ENCODE measurements around the gene RAPGEF5.

RAPGEF5 gene

DNA sequence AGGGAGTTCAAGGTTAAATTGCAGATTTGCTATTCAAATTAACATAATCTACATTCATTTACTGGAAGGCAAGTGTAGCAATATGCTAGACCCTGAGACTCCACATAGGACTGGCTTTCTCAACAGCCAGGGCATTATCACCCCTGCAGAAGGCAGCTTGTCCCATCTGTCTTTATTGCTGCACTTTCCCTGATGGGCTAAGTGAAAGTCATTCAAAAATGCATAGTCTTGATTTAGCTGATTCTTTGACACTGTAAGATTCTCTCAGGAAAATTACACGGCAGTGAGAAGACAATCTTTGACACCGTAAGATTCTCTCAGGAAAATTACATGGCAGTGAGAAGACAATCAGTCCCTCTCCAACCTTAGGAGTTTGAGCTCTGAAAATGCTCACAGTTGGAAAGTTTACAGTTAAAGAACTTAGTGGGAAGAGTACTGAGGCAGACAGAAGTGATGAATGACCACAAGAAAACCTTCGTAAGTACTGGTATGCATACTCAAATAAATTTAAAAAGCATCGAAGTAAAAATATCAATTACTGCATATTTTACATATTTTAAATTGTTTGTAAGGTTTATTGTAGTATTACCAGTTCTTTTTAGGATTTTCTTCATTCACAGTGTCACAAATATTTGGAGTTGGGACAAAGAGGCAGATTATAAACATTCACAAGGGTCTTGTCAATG, 88.9 kb downstream of the RAPGEF5 start:
- H3K4me1 ChIP-seq, result no peaks in the 10 kb centered on the region
- H3K79me2 ChIP-seq, result no peaks in the 10 kb centered on the region
- H3K27ac ChIP-seq, result no peak overlapping the region
- H3K36me3 ChIP-seq (ENCODE audit: control insufficient read depth, insufficient read depth, low read length), result no peaks in the 10 kb centered on the region
- no peak overlapping the region for H3K4me3 ChIP-seq (ENCODE audit: low read depth, low read length)
- no peak overlapping the region for H2AFZ ChIP-seq
- TF ChIP-seq, protein P1, sequence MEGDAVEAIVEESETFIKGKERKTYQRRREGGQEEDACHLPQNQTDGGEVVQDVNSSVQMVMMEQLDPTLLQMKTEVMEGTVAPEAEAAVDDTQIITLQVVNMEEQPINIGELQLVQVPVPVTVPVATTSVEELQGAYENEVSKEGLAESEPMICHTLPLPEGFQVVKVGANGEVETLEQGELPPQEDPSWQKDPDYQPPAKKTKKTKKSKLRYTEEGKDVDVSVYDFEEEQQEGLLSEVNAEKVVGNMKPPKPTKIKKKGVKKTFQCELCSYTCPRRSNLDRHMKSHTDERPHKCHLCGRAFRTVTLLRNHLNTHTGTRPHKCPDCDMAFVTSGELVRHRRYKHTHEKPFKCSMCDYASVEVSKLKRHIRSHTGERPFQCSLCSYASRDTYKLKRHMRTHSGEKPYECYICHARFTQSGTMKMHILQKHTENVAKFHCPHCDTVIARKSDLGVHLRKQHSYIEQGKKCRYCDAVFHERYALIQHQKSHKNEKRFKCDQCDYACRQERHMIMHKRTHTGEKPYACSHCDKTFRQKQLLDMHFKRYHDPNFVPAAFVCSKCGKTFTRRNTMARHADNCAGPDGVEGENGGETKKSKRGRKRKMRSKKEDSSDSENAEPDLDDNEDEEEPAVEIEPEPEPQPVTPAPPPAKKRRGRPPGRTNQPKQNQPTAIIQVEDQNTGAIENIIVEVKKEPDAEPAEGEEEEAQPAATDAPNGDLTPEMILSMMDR (IDR thresholded peaks at IDR 0.05), result no peak
- no peaks in the 10 kb centered on the region for H3K9me3 ChIP-seq (ENCODE audit: control insufficient read depth, low read length)
- no peaks in the 10 kb centered on the region for H3K27me3 ChIP-seq (ENCODE audit: control insufficient read depth, insufficient read depth, low read length)
- no peak overlapping the region for H3K4me2 ChIP-seq (ENCODE audit: low read length)
- no peak overlapping the region for H3K9ac ChIP-seq

GRCh38 chr7:22262538-22262937, 94.4 kb downstream of the RAPGEF5 start:
- Histone ChIP-seq H3K27ac (no peak overlapping the region), H3K9ac (no peak overlapping the region), H3K4me3 (ENCODE audit: low read depth, low read length) (no peak overlapping the region), H3K27me3 (ENCODE audit: control insufficient read depth, insufficient read depth, low read length) (no peaks in the 10 kb centered on the region), H3K4me1 (no peaks in the 10 kb centered on the region), H3K79me2 (no peaks in the 10 kb centered on the region), H2AFZ (no peak overlapping the region), H3K9me3 (ENCODE audit: control insufficient read depth, low read length) (no peaks in the 10 kb centered on the region), H3K36me3 (ENCODE audit: control insufficient read depth, insufficient read depth, low read length) (no peaks in the 10 kb centered on the region), H3K4me2 (ENCODE audit: low read length) (no peak overlapping the region)
- TF ChIP-seq, protein P1 (IDR thresholded peaks at IDR 0.05), result no peak

DNA sequence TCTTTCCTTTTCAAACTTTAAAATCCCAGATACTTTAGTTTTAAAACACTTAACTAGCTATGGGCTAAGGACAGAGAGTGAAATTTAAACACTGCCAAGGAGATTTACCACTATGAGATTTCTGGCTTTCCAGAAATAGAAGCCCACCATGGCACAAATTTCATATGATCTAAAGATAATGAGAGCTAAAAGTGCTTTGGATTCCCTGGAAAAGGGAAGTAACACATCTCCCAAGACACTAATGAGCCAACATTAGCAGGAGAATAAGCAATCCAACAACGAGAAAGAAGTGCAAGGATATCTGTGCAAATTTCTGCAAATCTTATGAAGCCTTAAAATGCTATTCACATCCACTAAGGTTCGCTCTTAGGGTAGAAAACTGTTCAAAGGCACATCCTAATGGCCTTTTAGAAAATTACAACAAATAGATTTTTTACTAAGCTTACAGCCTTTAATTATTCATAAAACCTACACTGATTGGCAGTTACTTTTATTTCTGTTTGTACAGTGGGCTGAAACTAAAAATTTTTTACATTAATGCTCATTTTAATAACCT, 100.3 kb downstream of the RAPGEF5 start:
- Histone ChIP-seq H3K79me2 (peaks cover 12% of the 10 kb centered on the region), H3K27me3 (ENCODE audit: control insufficient read depth, insufficient read depth, low read length) (no peaks in the 10 kb centered on the region), H3K36me3 (ENCODE audit: control insufficient read depth, insufficient read depth, low read length) (no peaks in the 10 kb centered on the region), H3K4me1 (peaks cover 26% of the 10 kb centered on the region), H3K9ac (no peak overlapping the region), H3K27ac (peak overlapping the region; percentile 86), H2AFZ (no peak overlapping the region), H3K4me2 (ENCODE audit: low read length) (no peak overlapping the region), H3K9me3 (ENCODE audit: control insufficient read depth, low read length) (no peaks in the 10 kb centered on the region), H3K4me3 (ENCODE audit: low read depth, low read length) (no peak overlapping the region)
- TF ChIP-seq, protein P1 (IDR thresholded peaks at IDR 0.05), result peak; percentile 44

- peak overlapping the region; percentile 32 for H3K4me2 ChIP-seq (ENCODE audit: low read length)
- no peaks in the 10 kb centered on the region for H3K27me3 ChIP-seq (ENCODE audit: control insufficient read depth, insufficient read depth, low read length)
- no peaks in the 10 kb centered on the region for H3K36me3 ChIP-seq (ENCODE audit: control insufficient read depth, insufficient read depth, low read length)
- H2AFZ ChIP-seq, result peak overlapping the region; percentile 3
- H3K9me3 ChIP-seq (ENCODE audit: control insufficient read depth, low read length), result no peaks in the 10 kb centered on the region
- peaks cover 12% of the 10 kb centered on the region for H3K79me2 ChIP-seq
- H3K4me1 ChIP-seq, result peaks cover 31% of the 10 kb centered on the region
- H3K27ac ChIP-seq, result peak overlapping the region; percentile 86
- H3K9ac ChIP-seq, result no peak overlapping the region
- TF ChIP-seq, protein P1 (IDR thresholded peaks at IDR 0.05), result peak; percentile 57
- peak overlapping the region; percentile 9 for H3K4me3 ChIP-seq (ENCODE audit: low read depth, low read length)
Observed at GRCh38 chr7:22255834-22256233, 101.1 kb downstream of the RAPGEF5 start.

DNA sequence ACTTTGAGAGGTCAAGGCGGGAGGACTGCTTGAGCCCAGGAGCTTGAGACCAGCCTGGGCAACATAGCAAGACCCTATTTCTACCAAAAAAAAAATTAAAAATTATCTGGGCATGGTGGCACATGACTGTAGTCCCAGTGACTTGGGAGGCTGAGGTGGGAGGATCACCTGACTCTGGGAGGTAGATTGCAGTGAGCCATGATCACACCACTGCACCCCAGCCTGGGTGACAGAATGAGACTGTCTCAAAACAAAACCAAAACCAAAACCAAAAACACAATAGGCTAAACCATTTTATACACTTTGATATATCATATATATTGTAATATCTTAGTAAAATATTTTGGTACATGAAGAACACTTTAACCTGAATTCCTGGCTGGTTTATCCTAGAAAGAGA, 101.6 kb downstream of the RAPGEF5 start:
- peak overlapping the region; percentile 32 for H3K4me2 ChIP-seq (ENCODE audit: low read length)
- H3K9me3 ChIP-seq (ENCODE audit: control insufficient read depth, low read length), result no peaks in the 10 kb centered on the region
- H2AFZ ChIP-seq, result no peak overlapping the region
- peaks cover 12% of the 10 kb centered on the region for H3K79me2 ChIP-seq
- peak overlapping the region; percentile 9 for H3K4me3 ChIP-seq (ENCODE audit: low read depth, low read length)
- peak overlapping the region; percentile 86 for H3K27ac ChIP-seq
- H3K36me3 ChIP-seq (ENCODE audit: control insufficient read depth, insufficient read depth, low read length), result no peaks in the 10 kb centered on the region
- TF ChIP-seq, protein P1 (IDR thresholded peaks at IDR 0.05), result no peak
- H3K4me1 ChIP-seq, result peaks cover 36% of the 10 kb centered on the region
- H3K27me3 ChIP-seq (ENCODE audit: control insufficient read depth, insufficient read depth, low read length), result no peaks in the 10 kb centered on the region
- no peak overlapping the region for H3K9ac ChIP-seq

Data from parathyroid adenoma (tissue), 2 donors.